WTC11 (cell line): ENCODE data around the gene COL9A2. TPM values are rescaled to one million over a fixed set of nuclear protein-coding genes. Genes with fewer than 3 reads are reported as not detected.

Experiments used
- ATAC-seq: fragments of 200-7000 bp; cut with Tn5 transposase; 2 replicates; pipeline ENCODE4 v1.10.0; 2021; ENCODE audit warnings: mild to moderate bottlenecking, moderate library complexity
- CTCF ChIA-PET: fragments of 300-600 bp; sonication (Branson Sonifier 250); formaldehyde crosslinking; loops from one replicate; lab custom pipeline; 2021; ENCODE audit warnings: antibody characterized with exemption; lab: Charles Lee
- POLR2A ChIA-PET: fragments of 350-600 bp; sonication (Branson Sonifier 250); formaldehyde crosslinking; loops from one replicate; lab custom pipeline; 2021; ENCODE audit warnings: antibody characterized with exemption; lab: Charles Lee
- DNase-seq: peaks from one replicate; pipeline ENCODE4 v3.0.0; 2021; ENCODE audit warnings: low spot score
- H3K27ac Mint-ChIP-seq: 2 replicates; pipeline ENCODE4 v1.8.0; 2021; ENCODE audit warnings: mixed read lengths
- H3K27me3 Mint-ChIP-seq: 2 replicates; pipeline ENCODE4 v1.8.0; 2021; ENCODE audit warnings: low read depth, mild to moderate bottlenecking, moderate library complexity, mixed read lengths
- H3K36me3 Mint-ChIP-seq: 2 replicates; pipeline ENCODE4 v1.8.0; 2021; ENCODE audit warnings: mixed read lengths
- H3K4me1 Mint-ChIP-seq: 2 replicates; pipeline ENCODE4 v1.8.0; 2022; ENCODE audit warnings: mixed read lengths
- H3K4me3 Mint-ChIP-seq: 2 replicates; pipeline ENCODE4 v1.8.0; 2021; ENCODE audit warnings: mild to moderate bottlenecking, moderate library complexity, mixed read lengths
- H3K9me3 Mint-ChIP-seq: 2 replicates; pipeline ENCODE4 v1.8.0; 2021; ENCODE audit warnings: mixed read lengths
- CREM ChIP-seq: sonication (generic); formaldehyde crosslinking; IDR thresholded peaks from 2 replicates; pipeline ENCODE4 v1.8.1; 2022; ENCODE audit warnings: mild to moderate bottlenecking, missing genetic modification reagents, moderate library complexity
- CTCF ChIP-seq: fragments of 200-600 bp; IDR thresholded peaks from 2 replicates; pipeline ENCODE4 v1.8.0; 2022; ENCODE audit warnings: antibody characterized with exemption
- ELF4 ChIP-seq: sonication (generic); formaldehyde crosslinking; IDR thresholded peaks from 2 replicates; pipeline ENCODE4 v1.8.1; 2022; ENCODE audit warnings: low read depth, mild to moderate bottlenecking, moderate library complexity, missing genetic modification reagents
- GABPB1 ChIP-seq: sonication (generic); formaldehyde crosslinking; IDR thresholded peaks from 2 replicates; pipeline ENCODE4 v1.8.1; 2023; ENCODE audit warnings: mild to moderate bottlenecking, missing genetic modification reagents
- GRHL2 ChIP-seq: fragments of 250-450 bp; sonication (Bioruptor Pico); IDR thresholded peaks from 2 replicates; pipeline ENCODE4 v1.8.0; 2022; ENCODE audit warnings: mild to moderate bottlenecking, moderate library complexity; ENCODE audit not compliant: insufficient replicate concordance, severe bottlenecking
- KAT7 ChIP-seq: sonication (generic); formaldehyde crosslinking; IDR thresholded peaks from 2 replicates; pipeline ENCODE4 v1.8.1; 2023; ENCODE audit warnings: missing genetic modification reagents, mild to moderate bottlenecking, borderline replicate concordance
- SP1 ChIP-seq: sonication (generic); formaldehyde crosslinking; conservative IDR thresholded peaks from 2 replicates; pipeline ENCODE4 v1.8.1; 2022; ENCODE audit warnings: missing genetic modification reagents
- USF2 ChIP-seq: sonication (generic); formaldehyde crosslinking; IDR thresholded peaks from 2 replicates; pipeline ENCODE4 v1.8.1; 2023; ENCODE audit warnings: mild to moderate bottlenecking, missing genetic modification reagents, moderate library complexity
- ZMAT4 ChIP-seq: fragments of 250-450 bp; sonication (Bioruptor Pico); IDR thresholded peaks from 2 replicates; pipeline ENCODE4 v1.9.0; 2021; ENCODE audit warnings: mild to moderate bottlenecking
- ZNF138 ChIP-seq: sonication (generic); formaldehyde crosslinking; conservative IDR thresholded peaks from 2 replicates; pipeline ENCODE4 v1.8.1; 2022; ENCODE audit warnings: mild to moderate bottlenecking, moderate library complexity, missing genetic modification reagents
- ZNF281 ChIP-seq: sonication (generic); formaldehyde crosslinking; IDR thresholded peaks from 2 replicates; pipeline ENCODE4 v1.8.0; 2023; ENCODE audit warnings: mild to moderate bottlenecking, missing genetic modification reagents
- ZSCAN18 ChIP-seq: fragments of 250-450 bp; sonication (Bioruptor Pico); IDR thresholded peaks from 2 replicates; pipeline ENCODE4 v2.1.2; 2022; ENCODE audit warnings: mild to moderate bottlenecking, moderate library complexity
- total RNA-seq: library from RNA; stranded (reverse); gene quantifications from 3 replicates; pipeline ENCODE4 v1.2.3, GENCODE V29; 2021
- TF ChIP-seq, protein P1 (sequence below): fragments of 250-450 bp; sonication (Bioruptor Pico); IDR thresholded peaks from 2 replicates; pipeline ENCODE4 v1.9.0; 2021; ENCODE audit warnings: mild to moderate bottlenecking
- TF ChIP-seq, protein P2 (sequence below): sonication (generic); formaldehyde crosslinking; IDR thresholded peaks from 2 replicates; pipeline ENCODE4 v1.8.1; 2022; ENCODE audit warnings: low read depth, missing genetic modification reagents, borderline replicate concordance
- TF ChIP-seq, protein P3 (sequence below): sonication (generic); formaldehyde crosslinking; IDR thresholded peaks from 2 replicates; pipeline ENCODE4 v1.8.1; 2023; ENCODE audit warnings: mild to moderate bottlenecking, moderate library complexity, missing genetic modification reagents
- TF ChIP-seq, protein P4 (sequence below): sonication (generic); formaldehyde crosslinking; IDR thresholded peaks from 2 replicates; pipeline ENCODE4 v1.8.0; 2022; ENCODE audit warnings: mild to moderate bottlenecking, missing genetic modification reagents

The COL9A2 gene
- total RNA-seq, 1 experiment from 2014 or later, result 4.7 TPM

DNA sequence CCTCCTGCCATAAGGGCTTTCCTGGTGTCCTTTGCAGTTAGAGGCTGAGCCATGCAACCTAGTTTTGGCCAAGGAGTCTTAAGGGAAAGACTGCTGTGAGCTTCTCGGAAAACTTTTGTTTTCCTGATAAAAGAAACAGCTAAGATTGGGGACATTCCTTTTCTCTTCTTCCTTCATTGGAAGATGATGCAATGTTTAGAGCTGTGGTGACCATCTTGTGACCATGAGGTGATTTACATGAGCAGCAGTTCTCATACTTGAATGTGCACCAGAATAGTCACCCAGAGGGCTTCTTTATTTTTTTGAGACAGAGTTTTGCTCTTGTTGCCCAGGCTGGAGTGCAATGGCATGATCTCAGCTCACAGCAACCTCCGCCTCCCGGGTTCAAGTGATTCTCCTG, 36.0 kb upstream of the COL9A2 start (continued):
- TF ChIP-seq, protein P1, sequence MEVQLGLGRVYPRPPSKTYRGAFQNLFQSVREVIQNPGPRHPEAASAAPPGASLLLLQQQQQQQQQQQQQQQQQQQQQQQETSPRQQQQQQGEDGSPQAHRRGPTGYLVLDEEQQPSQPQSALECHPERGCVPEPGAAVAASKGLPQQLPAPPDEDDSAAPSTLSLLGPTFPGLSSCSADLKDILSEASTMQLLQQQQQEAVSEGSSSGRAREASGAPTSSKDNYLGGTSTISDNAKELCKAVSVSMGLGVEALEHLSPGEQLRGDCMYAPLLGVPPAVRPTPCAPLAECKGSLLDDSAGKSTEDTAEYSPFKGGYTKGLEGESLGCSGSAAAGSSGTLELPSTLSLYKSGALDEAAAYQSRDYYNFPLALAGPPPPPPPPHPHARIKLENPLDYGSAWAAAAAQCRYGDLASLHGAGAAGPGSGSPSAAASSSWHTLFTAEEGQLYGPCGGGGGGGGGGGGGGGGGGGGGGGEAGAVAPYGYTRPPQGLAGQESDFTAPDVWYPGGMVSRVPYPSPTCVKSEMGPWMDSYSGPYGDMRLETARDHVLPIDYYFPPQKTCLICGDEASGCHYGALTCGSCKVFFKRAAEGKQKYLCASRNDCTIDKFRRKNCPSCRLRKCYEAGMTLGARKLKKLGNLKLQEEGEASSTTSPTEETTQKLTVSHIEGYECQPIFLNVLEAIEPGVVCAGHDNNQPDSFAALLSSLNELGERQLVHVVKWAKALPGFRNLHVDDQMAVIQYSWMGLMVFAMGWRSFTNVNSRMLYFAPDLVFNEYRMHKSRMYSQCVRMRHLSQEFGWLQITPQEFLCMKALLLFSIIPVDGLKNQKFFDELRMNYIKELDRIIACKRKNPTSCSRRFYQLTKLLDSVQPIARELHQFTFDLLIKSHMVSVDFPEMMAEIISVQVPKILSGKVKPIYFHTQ (CRISPR knock-in tag), result no peak
- TF ChIP-seq, protein P2, sequence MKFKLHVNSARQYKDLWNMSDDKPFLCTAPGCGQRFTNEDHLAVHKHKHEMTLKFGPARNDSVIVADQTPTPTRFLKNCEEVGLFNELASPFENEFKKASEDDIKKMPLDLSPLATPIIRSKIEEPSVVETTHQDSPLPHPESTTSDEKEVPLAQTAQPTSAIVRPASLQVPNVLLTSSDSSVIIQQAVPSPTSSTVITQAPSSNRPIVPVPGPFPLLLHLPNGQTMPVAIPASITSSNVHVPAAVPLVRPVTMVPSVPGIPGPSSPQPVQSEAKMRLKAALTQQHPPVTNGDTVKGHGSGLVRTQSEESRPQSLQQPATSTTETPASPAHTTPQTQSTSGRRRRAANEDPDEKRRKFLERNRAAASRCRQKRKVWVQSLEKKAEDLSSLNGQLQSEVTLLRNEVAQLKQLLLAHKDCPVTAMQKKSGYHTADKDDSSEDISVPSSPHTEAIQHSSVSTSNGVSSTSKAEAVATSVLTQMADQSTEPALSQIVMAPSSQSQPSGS (CRISPR knock-in tag), result no peak
- TF ChIP-seq KAT7 (no peak), GABPB1 (CRISPR knock-in tag) (no peak), USF2 (CRISPR knock-in tag) (no peak), ELF4 (no peak)
- TF ChIP-seq, protein P3, sequence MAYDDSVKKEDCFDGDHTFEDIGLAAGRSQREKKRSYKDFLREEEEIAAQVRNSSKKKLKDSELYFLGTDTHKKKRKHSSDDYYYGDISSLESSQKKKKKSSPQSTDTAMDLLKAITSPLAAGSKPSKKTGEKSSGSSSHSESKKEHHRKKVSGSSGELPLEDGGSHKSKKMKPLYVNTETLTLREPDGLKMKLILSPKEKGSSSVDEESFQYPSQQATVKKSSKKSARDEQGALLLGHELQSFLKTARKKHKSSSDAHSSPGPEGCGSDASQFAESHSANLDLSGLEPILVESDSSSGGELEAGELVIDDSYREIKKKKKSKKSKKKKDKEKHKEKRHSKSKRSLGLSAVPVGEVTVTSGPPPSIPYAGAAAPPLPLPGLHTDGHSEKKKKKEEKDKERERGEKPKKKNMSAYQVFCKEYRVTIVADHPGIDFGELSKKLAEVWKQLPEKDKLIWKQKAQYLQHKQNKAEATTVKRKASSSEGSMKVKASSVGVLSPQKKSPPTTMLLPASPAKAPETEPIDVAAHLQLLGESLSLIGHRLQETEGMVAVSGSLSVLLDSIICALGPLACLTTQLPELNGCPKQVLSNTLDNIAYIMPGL (CRISPR knock-in tag), result no peak

DNA sequence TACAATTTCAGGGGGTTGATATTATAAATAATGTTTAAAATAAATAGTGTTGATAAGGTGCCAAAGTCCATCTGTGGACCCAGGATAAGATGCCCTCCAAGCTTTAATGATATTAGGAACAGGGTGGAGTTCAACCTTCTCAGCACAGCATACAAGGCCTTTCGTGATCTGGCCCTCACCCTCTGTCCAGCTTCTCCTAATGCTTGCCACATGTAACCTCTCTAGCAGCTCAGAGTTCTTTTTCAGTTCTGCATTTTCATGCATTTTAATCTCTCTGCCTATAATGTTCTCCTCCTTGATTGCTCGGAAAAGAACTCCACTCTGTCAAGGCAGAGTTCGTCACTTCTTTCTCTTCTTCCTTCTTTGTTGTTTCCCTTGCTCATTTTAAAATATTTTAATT, 35.0 kb upstream of the COL9A2 start:
- ATAC-seq, result no peak
- Mint-ChIP-seq H3K27me3 (peaks cover under 1% of the 10 kb centered on the region), H3K36me3 (no peaks in the 10 kb centered on the region), H3K4me3 (no peak overlapping the region), H3K9me3 (peaks cover 7% of the 10 kb centered on the region), H3K4me1 (no peaks in the 10 kb centered on the region), H3K27ac (no peak overlapping the region)
- CTCF ChIA-PET, result interaction anchor here (1.3 to 2.3 kb wide), 4 partner anchors 13 to 208 kb away, joined by 3 to 8 read pairs (median 6); no protein-coding TSS in a partner anchor
- POLR2A ChIA-PET, result no interaction called here
- no peak for DNase-seq
- TF ChIP-seq CREM (CRISPR knock-in tag), result no peak
- TF ChIP-seq ZNF281 (CRISPR knock-in tag), result no peak
- TF ChIP-seq, protein P4, sequence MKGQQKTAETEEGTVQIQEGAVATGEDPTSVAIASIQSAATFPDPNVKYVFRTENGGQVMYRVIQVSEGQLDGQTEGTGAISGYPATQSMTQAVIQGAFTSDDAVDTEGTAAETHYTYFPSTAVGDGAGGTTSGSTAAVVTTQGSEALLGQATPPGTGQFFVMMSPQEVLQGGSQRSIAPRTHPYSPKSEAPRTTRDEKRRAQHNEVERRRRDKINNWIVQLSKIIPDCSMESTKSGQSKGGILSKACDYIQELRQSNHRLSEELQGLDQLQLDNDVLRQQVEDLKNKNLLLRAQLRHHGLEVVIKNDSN (CRISPR knock-in tag), result no peak

GRCh38 chr1:40351124-40351523, 34.0 kb upstream of the COL9A2 start:
- Mint-ChIP-seq H3K27ac (no peak overlapping the region), H3K9me3 (no peaks in the 10 kb centered on the region), H3K27me3 (no peaks in the 10 kb centered on the region; the same call in 1 of the 2 replicates), H3K4me1 (no peaks in the 10 kb centered on the region), H3K4me3 (no peak overlapping the region), H3K36me3 (no peaks in the 10 kb centered on the region)
- DNase-seq, result no peak
- ChIA-PET POLR2A (no interaction called here), CTCF (interaction anchor here (2.2 to 4.4 kb wide), 3 partner anchors 12 to 36 kb away, joined by 6 to 29 read pairs (median 8); no protein-coding TSS in a partner anchor)
- ATAC-seq, result no peak
- TF ChIP-seq ZMAT4 (CRISPR knock-in tag) (no peak), ZNF138 (CRISPR knock-in tag) (no peak), GRHL2 (no peak), ZSCAN18 (CRISPR knock-in tag) (no peak), SP1 (CRISPR knock-in tag) (no peak), CTCF (no peak)
